SK-N-DZ (cell line): ENCODE results near the gene UQCC2.

Source experiments
- DNase-seq: peaks from one replicate; pipeline ENCODE4 v3.0.0-alpha.2; 2015; ENCODE audit warnings: low spot score

Gene UQCC2

DNA sequence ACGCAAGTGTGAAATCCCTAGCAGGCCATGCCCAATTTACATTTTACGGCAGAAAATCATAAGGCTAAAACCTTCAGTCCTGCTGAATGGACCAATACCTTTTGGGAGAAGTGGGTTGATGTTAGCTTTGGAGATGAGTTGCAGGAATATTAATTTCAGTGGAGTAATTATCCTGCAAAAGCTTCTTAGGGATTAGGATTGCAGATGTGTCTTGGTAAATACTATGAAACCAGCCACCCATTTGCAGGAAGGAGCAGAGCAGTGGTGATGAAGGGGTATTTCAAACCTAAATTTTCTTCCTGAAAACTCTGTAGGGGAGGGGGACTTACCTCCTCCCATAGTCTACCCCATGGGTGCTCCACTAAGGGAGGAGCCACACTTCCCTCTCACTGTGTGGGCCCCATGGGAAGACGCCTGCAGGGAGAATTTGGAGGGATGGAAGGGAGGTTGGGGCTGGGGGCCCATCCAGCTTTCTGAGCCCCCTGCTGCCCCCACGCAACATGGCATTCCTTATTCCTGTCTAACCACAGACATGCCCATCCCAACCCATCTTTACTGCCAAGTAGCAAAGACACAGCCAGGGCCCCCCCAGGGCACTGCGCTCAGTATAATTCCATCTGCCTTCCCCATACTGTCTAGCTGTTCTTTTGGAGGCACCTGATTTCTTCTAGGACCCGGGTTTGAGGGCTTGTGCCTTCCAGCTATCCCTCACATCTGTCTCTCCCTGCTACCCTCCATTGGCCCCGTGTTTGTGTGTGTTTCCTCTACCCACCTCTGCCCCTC lies 14.6 kb upstream of the UQCC2 start:
- no peak for DNase-seq

GRCh38 chr6:33725222-33725621 lies 13.7 kb upstream of the UQCC2 start:
- DNase-seq, result no peak

- DNase-seq, result no peak
These were observed 12.9 kb upstream of the UQCC2 start for GRCh38 chr6:33724102-33725023.

GRCh38 chr6:33723371-33724085 lies 12.0 kb upstream of the UQCC2 start:
- no peak for DNase-seq

DNA sequence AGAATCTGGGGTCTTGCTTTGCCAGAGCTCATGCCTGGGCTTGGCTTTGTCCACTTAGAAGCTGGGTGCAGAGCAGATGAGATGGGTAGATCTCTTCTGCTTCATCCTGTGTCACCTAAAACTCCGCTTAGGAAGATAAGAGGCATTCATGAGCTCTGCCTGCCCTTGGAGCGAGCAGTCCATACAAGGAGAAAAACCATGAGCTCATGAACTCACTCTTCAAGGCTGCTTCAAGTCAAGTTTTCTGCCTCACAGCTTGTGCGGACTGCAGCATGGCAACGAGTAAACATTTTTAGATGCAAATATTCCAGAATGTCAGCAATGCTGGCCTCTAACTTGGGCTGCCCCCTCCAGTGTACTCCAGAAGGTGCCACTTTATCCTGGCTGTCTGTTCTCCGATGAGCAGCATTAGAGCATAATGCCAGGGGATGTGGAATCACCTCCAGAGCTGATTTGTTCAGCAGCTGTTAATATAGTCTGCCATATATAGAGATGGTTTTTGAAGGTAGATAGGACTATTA lies 10.7 kb upstream of the UQCC2 start:
- no peak for DNase-seq

DNA sequence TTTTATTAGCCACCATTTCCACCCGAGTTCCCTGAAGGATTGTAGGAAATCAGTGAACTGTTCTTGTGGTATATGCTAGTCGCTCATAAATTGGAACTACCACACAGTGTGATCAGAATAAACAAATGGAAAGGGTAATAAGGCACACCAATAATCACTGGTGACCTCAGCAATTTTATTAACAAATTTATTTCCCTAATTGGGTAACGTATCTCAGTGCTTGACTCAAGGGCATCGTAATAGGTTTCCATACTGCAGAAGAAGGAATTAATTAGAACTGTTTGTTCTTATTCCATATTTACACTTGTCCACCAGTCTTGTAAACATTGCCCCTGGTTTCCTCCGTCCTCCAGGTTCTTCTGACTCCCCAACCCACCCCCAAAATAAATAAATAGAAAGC lies 10.0 kb upstream of the UQCC2 start:
- no peak for DNase-seq

- no peak for DNase-seq
These were observed 9.5 kb upstream of the UQCC2 start for GRCh38 chr6:33720998-33721397.

GRCh38 chr6:33719326-33719987 lies 8.0 kb upstream of the UQCC2 start:
- no peak for DNase-seq

DNA sequence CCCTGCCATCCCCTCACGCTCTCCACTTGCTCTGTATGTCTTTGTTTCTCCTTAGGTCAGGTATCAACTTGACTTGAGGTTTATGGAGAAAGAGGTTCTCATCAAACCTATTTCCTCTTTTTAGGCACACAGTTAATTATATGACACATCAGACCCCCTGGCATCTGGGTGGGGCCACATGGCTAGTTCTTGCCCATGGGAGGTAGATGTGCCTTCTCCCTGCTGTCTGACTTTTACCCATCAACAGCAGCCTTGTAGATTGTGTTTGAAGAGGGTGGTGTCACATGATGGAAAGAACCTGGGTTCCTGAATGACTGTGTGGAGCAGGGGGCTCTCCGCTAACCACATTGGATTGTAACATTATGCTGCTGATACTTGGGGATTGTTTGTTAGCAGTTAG lies 7.2 kb upstream of the UQCC2 start:
- no peak for DNase-seq

- DNase-seq, result no peak
These were observed 6.5 kb upstream of the UQCC2 start for GRCh38 chr6:33717934-33718455.

DNA sequence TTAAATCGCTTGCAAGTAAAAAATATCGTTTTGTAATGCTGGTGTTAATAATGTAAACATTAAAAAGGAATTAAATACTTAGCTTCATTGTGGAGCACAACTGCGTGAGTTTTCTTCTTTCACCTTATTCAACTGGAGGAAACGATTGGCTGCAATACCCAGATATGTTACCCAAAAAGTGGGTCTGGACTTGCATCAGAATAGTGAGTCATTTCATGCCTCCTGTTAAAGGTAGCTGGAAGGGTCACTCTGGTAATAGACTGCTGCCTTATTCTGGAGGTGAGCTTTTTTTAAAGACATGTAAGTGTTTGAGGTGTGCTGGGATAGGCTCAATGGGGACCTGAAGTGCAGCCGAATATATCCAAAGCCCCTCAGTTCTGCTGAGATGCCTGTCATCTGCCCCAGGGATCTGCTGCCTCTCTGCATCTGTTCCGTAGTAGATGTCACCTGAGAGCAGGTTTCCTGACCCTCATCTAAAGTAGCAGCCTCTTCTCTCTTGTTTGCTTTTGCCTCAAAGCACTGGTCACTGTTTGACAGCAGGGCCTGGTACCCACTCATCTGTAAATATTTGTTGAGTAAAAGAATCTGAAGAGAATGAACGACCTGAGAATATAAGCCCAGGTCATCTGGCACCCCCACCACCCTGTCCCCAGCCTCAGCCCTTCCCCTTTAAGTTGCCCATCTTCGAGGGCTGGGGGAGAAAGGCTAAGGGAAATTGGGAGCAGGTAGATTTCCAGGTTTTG lies 5.6 kb upstream of the UQCC2 start:
- DNase-seq, result no peak

GRCh38 chr6:33716379-33716778 lies 4.9 kb upstream of the UQCC2 start:
- DNase-seq, result no peak

- DNase-seq, result no peak
These were observed 3.0 kb upstream of the UQCC2 start for GRCh38 chr6:33714385-33715040.

- DNase-seq, result no peak
These were observed 2.3 kb upstream of the UQCC2 start for GRCh38 chr6:33713786-33714185.

- no peak for DNase-seq
These were observed 1.4 kb upstream of the UQCC2 start for GRCh38 chr6:33712914-33713313.

GRCh38 chr6:33710296-33711121 lies 991 bp downstream of the UQCC2 start:
- DNase-seq, result peak; percentile 26

DNA sequence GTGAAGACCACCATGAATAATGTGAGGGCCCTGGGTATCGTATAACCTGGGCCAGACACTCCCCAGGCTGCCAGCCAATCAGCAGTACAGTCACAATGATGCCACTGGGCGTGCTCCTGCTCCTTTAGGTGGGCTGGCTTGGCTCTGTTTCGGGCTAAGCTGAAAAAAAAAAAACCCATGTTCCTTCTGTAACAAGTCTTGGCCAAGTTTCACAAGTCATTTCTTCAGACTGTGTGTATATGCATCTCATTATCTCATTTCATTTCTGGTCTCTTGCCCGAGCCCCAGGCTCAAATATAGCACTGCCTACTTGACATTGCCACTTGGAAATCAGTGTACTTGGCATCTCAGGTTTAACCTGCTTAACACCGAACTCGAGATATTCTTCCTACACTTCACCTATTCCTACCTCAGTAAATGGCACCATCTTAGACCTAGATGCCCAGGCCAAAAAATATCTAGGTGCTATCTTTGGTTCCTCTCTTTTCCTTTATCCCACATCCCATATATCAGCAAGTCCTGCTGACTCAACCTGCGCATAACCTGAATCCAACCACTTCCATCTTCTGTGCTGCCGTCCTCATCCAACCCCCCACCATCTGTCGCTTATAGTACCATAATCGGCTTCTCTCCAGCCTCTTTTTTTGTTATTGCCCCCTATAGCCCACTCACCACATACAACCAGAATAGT lies 1.8 kb downstream of the UQCC2 start:
- DNase-seq, result no peak

DNA sequence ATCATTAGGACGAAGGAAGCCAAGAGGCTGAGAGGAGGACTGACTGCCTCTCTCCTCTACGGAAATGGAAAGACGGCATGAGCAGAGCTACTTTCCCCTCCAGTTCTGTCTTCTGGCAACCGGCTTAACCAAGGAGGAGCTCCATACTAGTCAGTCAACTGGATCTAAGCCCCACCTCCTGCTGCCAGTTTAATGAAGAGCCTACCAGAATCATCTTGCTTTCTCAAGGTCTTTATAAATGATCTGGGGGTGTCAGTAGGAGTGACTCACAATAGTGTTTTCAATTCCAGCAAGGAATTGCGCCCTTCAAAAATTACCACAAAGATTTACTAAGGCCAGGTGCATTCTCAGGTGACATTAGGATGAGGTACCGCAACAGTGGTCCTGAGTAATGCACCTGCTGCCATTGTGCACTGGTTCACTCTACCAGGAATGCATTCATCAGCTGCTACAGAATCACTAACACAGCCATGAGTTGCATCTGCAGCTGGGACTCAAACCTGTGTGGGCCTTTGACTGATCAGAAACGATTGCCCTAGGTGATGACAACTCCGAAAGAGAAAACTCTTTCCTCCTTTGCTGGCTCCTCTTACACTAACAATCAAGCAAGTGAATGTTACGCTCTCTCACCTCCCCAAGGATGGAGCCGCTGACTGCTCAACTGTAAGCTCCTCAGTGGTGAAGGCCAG lies 2.8 kb downstream of the UQCC2 start:
- DNase-seq, result no peak
